ENCODE data around the gene TEX51. TPM values are rescaled to one million over a fixed set of nuclear protein-coding genes. Genes with fewer than 3 reads are reported as not detected.

TEX51 gene
- polyA plus RNA-seq, 1 donor = 0.18 TPM

DNA sequence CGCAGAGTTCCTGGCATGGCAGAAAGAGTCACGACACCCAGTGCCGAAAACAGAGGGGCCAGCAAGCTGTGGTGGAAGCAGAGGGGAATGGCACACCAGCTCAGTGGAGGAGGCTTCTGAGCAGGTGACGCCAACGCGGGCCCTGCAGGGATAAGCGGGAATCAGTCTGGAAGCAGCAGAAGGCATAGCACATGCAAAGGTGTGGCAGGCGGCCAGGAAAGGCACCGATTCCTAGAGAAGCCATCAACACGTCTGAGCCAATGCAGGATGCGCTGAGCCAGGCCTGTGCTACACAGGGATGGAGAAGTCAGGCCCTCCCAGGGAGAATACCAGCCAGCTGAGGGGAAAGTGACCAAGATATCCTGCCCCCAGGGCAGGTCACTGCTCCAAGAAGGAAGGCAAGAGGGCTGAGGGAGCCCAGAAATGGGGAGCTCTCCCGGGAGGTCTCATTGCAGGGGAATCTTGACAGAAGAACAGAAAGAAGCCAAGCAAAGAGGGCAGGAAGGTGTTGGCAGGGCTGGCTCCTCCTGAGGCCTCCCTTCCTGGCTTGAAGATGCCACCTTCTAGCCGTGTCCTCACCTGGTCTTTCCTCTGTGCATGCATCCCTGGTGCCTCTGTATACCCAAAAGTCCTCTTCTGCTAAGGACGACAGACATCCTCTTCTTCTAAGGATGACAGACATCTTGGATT is 16.3 kb downstream of the TEX51 start:
- no peak for DNase-seq

DNA sequence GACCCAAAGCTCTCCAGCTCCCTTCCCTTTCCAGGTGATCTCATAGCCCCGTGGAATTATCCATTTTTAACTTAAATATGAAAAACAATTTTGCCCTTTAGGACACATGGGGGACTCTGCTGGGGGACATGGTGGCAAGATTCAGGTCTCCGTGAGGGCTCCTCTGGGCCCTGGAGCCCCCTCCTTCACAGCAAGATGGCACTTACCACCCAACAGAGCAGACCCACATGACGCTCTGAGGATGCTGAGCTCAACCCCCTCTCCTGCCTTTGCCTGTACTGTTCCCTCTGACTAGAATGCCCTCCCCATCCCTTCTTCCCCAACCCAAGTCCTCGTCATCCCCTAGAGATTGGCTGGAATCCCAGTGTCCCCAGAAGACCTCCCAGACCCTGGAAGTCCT is 17.2 kb downstream of the TEX51 start:
- DNase-seq = no peak

GRCh38 chr2:126916744-126917143 is 18.1 kb downstream of the TEX51 start:
- no peak for DNase-seq

DNA sequence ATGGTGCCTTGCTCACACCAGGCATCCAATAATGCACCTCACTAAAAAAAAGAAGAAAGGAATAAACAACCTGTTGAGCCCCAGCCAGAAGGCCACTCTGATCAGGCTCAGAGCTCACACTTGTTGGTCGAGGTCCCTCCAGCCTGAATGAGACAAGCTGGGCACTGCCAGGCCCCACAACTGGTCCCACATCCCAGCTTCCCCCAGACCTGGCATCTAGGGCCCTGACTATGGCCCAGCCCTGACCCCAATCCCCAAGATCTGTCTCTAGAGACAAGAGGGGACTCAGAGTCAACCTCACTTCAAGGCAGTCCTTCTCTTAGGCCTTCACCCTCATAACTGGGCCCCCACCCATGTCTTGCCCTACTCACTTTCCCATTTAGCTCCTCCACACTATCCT is 22.4 kb downstream of the TEX51 start:
- no peak for DNase-seq

- DNase-seq = no peak
Observed at GRCh38 chr2:126930970-126931590, 32.4 kb downstream of the TEX51 start.

DNA sequence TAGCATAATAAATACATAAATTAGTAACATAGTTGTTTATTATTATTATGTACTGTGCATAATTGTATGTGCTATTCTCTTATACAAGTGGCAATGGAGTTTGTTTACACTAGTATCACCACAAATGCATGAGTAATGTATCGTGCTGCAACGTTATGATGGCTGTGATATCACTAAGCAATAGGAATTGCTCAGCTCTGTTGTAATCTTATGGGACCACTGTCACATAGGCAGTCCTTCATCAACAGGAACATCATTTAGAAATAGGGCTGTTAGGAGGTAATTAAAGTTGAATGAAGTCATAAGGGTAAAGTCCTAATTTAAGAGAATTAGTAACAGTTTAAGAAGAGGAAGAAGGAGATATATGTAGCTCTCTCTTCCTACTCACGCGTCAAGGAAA is 33.8 kb downstream of the TEX51 start:
- no peak for DNase-seq

DNA sequence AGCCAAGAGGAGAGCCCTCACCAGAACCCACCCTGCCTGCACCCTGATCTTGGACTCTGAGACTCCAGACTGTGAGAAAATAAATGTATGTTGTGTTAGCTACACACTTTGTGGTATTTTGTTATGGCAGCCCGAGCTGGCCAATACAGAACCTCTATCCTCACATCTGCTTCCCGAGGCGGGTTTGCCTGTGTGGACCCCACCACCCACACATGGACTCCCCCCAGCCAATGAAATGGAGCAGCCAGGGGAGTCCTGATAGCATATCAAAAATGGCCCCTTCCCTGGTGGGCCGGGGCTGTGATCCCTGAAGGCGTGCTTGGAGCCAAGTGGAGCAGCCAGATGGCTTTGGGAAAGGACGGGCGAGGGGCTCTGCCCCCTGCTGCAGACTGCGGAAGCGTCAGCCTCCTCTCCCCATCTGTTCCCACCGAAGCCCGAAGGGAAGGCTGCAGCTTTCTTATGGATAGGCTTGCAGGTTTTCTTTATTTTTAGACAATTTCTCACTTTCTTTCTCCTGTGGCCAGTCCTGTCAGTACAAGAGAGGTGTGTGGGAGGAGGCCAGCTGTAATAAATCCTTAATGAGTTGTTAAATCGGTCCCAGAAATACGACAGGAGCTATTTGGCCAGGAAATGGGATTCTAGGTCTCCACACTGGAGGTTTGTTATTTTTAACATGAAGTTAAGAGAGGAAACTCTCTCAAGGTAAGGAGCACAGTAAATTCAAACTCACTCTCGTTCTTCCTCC is 34.4 kb downstream of the TEX51 start:
- peak; percentile 63 for DNase-seq

GRCh38 chr2:126933711-126934091 is 35.0 kb downstream of the TEX51 start:
- no peak for DNase-seq

- no peak for DNase-seq
Observed at GRCh38 chr2:126934809-126935208, 36.1 kb downstream of the TEX51 start.

DNA sequence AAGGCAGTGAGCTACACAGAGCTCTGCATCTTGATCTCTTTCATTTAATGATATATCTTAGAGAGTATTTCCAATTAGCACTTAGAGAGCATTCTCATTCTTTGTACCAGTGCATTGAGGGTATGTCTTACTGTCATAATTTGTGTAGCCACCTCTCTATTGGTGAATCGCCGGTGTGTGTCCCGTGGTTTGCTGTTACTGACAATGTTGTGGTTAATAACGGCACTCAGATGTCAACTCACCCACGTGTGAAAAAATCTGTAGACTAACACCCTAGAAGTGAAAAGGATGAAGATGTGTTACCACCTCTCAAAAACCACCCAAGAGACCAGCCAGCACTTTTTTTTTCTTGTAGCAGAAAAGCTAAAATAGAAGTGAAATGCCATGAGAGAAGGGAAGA is 37.1 kb downstream of the TEX51 start:
- no peak for DNase-seq

DNA sequence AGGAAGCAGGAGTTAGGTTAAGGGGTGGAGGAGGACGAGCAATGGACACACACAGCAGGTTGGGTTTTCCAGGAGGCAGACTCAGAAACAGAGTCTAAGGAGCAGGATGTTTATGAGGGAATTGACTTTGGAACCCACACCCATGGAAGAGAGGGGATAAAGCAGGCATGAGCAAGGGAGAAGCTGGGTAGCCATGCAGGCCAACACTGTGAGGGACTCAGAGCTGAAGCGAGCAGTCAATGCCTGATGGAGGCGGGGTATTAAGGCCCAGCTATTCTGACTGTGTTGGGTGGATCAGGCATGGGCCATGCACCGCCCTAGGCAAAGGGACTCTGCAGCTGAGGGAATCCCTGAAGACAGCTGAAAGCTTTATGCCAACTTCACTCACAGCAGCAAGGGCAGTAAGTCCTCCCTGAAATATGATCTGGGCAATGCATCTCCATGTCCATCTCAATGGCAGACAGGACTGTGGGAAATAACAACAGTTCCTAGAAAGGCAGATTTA is 37.6 kb downstream of the TEX51 start:
- DNase-seq = no peak

- DNase-seq = no peak
Observed at GRCh38 chr2:126940331-126940730, 41.6 kb downstream of the TEX51 start.

DNA sequence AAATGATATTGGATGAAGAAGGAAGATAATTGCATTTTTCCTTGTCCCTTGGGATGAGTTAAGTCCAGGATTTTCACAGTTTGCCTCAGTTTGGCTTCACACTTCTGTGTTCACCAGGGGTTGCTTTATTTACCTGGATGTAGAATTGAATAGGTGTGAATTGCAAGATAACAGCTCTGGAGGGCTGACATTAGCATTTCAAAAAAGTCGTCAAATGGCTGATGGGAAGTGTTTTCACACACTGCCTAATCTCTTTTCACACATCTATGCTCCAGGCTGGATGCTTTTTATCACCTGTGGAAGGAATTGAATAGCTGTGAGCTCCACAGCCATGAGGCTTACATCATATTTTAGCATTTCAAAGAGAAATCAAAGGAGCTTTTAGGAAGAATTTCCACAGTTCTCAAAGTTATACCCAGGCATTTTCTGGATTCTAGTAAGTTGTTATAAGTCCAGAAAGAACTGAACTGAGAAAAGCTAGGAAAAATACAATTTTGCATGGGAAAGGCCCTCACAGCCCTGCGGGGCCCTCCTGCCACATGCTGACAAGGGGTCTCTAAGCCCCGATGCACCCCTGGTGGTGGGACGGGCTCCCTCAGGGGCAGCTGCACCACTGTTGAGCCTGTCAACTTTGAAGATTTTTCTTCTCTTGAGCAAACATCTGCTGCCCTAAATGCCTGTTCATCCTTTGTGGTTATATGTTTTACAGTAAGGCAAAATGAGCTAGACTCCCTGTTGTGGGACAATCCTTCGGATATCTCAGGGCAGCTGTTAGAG is 43.9 kb downstream of the TEX51 start:
- DNase-seq = no peak

DNA sequence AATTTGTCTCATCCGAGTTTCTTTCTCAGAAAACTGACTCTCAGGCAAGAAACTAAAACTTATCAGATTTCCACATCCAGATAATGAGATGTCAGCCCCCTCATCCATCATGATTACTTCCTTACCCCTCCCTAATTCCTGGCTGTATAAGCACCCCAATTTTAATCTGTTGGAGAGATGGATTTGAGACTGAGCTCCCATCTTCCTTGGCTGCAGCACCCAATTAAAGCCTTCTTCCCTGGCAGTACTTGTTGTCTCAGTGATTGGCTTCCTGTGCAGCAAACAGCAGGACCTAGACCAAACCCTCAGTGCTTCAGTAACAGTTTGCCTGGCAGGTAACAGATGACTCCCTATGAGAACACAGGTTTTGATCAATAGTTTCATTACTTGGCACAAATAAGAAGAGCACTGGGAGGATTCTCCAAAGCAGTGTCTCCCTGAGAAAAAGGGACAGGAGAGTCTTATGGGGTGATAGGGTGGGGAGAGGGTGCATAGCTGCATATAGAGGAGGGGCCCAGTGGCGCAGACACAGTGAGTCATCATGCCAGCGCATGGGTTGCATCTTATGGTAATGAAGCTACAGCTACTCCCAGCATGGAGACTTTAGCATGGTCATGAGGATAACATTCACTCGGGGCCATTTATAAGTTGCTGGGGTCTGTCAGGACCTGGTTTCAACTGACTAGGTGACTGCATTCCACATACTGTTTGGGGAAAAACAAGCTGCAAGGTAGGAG is 45.1 kb downstream of the TEX51 start:
- DNase-seq = no peak

- no peak for DNase-seq
Observed at GRCh38 chr2:126945118-126945517, 46.4 kb downstream of the TEX51 start.

- DNase-seq = no peak
Observed at GRCh38 chr2:126946318-126947102, 47.8 kb downstream of the TEX51 start.

DNA sequence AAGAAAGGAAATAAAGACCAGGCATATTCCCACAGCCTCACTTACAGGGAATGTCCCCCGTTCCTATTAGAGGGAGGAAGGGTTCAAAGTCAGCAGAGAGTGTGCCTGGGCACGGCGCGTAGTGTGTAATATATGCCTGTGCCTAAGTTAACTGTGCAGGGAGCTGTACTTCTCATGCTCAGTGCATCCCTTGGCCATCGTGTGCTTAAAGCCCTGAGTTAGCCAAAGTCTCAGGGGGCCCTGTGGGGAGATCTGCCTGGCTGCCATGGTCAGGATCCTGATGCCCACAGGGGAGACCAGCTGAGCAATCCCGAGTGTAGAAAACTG is 48.4 kb downstream of the TEX51 start:
- no peak for DNase-seq

GRCh38 chr2:126949775-126950174 is 51.1 kb downstream of the TEX51 start:
- DNase-seq = no peak

GRCh38 chr2:126950504-126950903 is 51.8 kb downstream of the TEX51 start:
- DNase-seq = no peak

Measured in left kidney (tissue), 2 donors.